Epithelial cell of esophagus (primary cell): ENCODE results near the gene LNX2.

ENCODE experiments used
- DNase-seq: peaks from one replicate; pipeline ENCODE4 v3.0.0; 2010; ENCODE audit warnings: low read depth
- H3K4me3 ChIP-seq: 2 replicates; pipeline ENCODE4 v1.5.1; 2011; ENCODE audit warnings: mild to moderate bottlenecking, low read length, control low read depth
- CTCF ChIP-seq: IDR thresholded peaks from 2 replicates; pipeline ENCODE4 v1.5.1; 2011; ENCODE audit warnings: low read depth, mild to moderate bottlenecking, low read length, control low read depth, inconsistent platforms; ENCODE audit not compliant: insufficient read depth; ENCODE audit errors: missing control alignments

LNX2 gene

DNA sequence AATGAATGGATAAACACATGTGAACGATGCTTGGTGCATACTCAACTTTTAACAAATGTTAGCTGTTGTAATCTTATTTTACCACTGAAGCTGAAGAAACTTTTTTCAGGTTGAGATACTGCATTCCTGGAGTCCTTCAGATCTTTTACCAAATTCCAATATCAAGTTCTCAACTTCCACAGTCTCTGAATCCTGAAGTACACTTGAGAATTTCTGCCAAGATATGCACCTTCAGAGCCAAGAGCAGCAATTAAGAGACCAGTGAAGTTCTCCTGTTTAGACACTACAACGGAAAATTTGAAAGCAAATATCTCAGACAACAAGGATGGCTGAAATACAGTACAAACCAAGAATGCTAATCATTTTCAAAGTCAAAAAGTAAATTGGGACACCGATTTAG, 85.3 kb downstream of the LNX2 start:
- H3K4me3 ChIP-seq: no peak overlapping the region
- no peak for TF ChIP-seq CTCF
- no peak for DNase-seq

GRCh38 chr13:27534108-27534980, 86.0 kb downstream of the LNX2 start:
- H3K4me3 ChIP-seq: no peak overlapping the region
- no peak for TF ChIP-seq CTCF
- no peak for DNase-seq

GRCh38 chr13:27533155-27533643, 87.1 kb downstream of the LNX2 start:
- peak; percentile 60 for DNase-seq

GRCh38 chr13:27528908-27529307, 91.4 kb downstream of the LNX2 start:
- no peak overlapping the region for H3K4me3 ChIP-seq
- no peak for DNase-seq
- TF ChIP-seq CTCF: no peak

More at GRCh38 chr13:27533155-27533643, 87.1 kb downstream of the LNX2 start:
- no peak overlapping the region for H3K4me3 ChIP-seq
- TF ChIP-seq CTCF: peak; percentile 91

- DNase-seq: no peak
- TF ChIP-seq CTCF: no peak
- H3K4me3 ChIP-seq: no peak overlapping the region
Observed at GRCh38 chr13:27526516-27526915, 93.8 kb downstream of the LNX2 start.

DNA sequence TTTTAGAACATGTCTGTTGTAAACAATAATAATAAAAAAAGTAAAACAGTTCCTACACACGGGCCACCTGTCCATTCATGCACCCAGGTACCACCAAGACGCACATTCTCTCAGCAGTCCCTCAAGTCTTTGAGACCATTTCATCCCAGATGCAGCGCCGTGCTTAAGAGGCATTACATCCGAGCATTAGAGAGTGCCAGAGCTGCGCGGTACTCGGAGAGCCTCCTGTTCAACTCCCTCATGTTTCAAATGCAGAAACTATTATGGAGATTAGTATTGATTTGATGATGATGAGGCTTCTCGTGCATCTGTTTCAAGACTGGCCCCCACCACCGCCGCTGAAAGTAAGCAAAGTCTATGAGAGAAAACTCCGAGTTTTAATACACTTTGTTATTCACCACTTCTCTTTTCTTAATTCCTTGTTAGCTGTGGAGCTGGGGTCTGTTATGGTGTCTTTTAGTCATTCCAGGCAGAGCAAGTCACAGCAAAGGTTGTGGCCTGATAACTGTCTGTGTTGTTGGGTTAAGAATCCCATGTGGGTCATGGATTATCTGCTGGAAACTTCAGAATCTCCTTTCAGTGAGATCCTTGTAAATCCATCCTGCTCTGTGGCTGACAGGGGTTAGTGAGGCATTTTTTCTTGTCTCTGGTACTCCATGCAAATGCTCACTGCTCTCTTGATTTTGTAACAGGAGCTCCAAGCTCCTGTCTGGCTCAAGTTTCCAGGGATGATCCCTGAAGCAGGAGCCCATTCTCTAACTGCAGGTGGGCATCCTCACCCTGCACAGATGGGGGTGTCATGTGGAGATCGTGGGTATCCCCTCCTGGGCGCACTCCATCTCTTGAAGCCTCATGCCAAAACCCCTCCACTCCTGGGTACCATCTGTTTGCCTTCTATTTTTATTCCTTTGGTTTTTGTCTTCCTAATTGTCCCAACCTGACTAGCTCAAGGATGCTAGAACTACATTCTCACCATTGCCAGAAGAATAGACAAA, 95.1 kb downstream of the LNX2 start:
- TF ChIP-seq CTCF: no peak
- H3K4me3 ChIP-seq: no peak overlapping the region
- no peak for DNase-seq
